Tibial artery (tissue), 4 donors: ENCODE data around the gene LRBA.

ENCODE experiments used
- DNase-seq, 2 donors: peaks; one replicate each; pipeline ENCODE4 v3.0.0-alpha.2; 2019
- H3K27ac ChIP-seq, 2 donors: fragments of 200-600 bp; sonication (generic) in 1 of 2; 1 replicate in 1 of 2; 2 replicates in 1 of 2; pipeline ENCODE4 v1.5.1; 2018 to 2019; ENCODE audit warnings: mild to moderate bottlenecking in 1 of 2
- H3K27me3 ChIP-seq, 2 donors: fragments of 200-600 bp; sonication (generic) in 1 of 2; one replicate each; pipeline versions ENCODE4 v1.5.1 to v1.6.0; 2016 to 2019
- H3K36me3 ChIP-seq, 3 donors: fragments of 200-600 bp; sonication (generic) in 2 of 3; one replicate each; pipeline ENCODE4 v1.5.1; 2016 to 2019; ENCODE audit warnings: mild to moderate bottlenecking in 2 of 3
- H3K4me1 ChIP-seq, 4 donors: fragments of 200-600 bp; sonication (generic) in 2 of 4; 1 replicate in 3 of 4; 2 replicates in 1 of 4; pipeline ENCODE4 v1.5.1; 2016 to 2019
- H3K4me3 ChIP-seq, 2 donors: fragments of 200-600 bp; sonication (generic) in 1 of 2; 1 replicate in 1 of 2; 2 replicates in 1 of 2; pipeline ENCODE4 v1.5.1; 2018 to 2019; ENCODE audit warnings: mild to moderate bottlenecking in 2 of 2
- H3K9me3 ChIP-seq, 3 donors: fragments of 200-600 bp; sonication (generic) in 1 of 3; one replicate each; pipeline ENCODE4 v1.5.1; 2016 to 2019
- intact Hi-C: fragments of 100-400 bp; cut with DNase I; formaldehyde crosslinking; loops from one replicate; pipeline ENCODE4 v1.15.0; 2023; ENCODE audit warnings: low total_unique reads
- TF ChIP-seq, protein P1 (sequence below), 2 experiments: fragments of 200-600 bp in 1 of 2; fragments of 450-650 bp in 1 of 2; IDR thresholded peaks; one replicate each; pipeline ENCODE4 v1.5.1; 2017 to 2019; ENCODE audit warnings: antibody characterized with exemption in 2 of 2, mild to moderate bottlenecking in 1 of 2, moderate library complexity in 1 of 2

LRBA gene

GRCh38 chr4:150314031-150314430 lies 701.1 kb downstream of the LRBA start:
- H3K9me3 ChIP-seq = no peaks in the 10 kb centered on the region
- DNase-seq = no peak
- H3K27ac ChIP-seq = no peak overlapping the region
- no peak overlapping the region for H3K4me3 ChIP-seq
- H3K27me3 ChIP-seq = no peaks in the 10 kb centered on the region
- no peaks in the 10 kb centered on the region for H3K36me3 ChIP-seq
- TF ChIP-seq, protein P1, sequence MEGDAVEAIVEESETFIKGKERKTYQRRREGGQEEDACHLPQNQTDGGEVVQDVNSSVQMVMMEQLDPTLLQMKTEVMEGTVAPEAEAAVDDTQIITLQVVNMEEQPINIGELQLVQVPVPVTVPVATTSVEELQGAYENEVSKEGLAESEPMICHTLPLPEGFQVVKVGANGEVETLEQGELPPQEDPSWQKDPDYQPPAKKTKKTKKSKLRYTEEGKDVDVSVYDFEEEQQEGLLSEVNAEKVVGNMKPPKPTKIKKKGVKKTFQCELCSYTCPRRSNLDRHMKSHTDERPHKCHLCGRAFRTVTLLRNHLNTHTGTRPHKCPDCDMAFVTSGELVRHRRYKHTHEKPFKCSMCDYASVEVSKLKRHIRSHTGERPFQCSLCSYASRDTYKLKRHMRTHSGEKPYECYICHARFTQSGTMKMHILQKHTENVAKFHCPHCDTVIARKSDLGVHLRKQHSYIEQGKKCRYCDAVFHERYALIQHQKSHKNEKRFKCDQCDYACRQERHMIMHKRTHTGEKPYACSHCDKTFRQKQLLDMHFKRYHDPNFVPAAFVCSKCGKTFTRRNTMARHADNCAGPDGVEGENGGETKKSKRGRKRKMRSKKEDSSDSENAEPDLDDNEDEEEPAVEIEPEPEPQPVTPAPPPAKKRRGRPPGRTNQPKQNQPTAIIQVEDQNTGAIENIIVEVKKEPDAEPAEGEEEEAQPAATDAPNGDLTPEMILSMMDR (IDR thresholded peaks at IDR 0.05) = no peak
- peaks cover 0 to 25% (median 4%) of the 10 kb centered on the region in 4 donors for H3K4me1 ChIP-seq
- intact Hi-C loops = no loop called here

DNA sequence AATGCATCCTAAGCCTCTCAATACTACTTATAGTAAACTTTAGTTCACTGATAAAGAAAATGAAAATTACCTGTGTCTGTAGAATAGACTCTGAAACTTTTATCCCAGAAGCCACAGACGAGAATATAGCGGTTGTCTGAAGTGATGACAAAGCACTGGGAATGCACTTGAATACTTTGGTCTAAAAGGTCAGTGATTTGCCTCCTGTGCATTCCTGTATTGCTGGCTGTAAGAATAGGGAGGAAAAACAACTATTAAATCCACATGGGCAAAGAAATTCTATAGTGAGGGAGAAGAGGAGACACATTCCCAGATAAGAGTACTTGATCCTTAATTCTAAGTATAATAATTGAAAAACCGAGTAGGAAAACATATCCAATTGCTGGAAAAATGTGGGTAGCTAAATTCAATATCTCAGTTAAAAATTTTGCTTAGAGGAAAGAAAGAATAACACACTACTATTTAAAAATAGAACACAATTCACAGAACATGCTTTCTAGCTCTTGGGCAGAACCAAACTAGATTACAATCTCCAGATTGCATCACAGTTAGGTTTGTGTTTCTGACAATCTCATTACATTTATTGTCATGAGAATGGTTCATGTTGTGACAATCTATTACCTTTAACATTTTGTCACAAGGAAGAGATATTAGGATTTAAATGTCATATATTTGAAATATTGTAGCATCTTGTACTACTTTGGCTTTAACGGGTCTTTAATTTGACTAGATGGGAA lies 704.8 kb downstream of the LRBA start:
- no peak for DNase-seq
- no peaks in the 10 kb centered on the region for H3K36me3 ChIP-seq
- no peak overlapping the region for H3K4me3 ChIP-seq
- TF ChIP-seq, protein P1 (IDR thresholded peaks at IDR 0.05) = no peak
- peaks cover 0 to 35% (median 7%) of the 10 kb centered on the region in 4 donors for H3K4me1 ChIP-seq
- H3K9me3 ChIP-seq = no peaks in the 10 kb centered on the region
- intact Hi-C loops = no loop called here
- no peaks in the 10 kb centered on the region for H3K27me3 ChIP-seq
- peak overlapping the region; percentile 11 to 23 for H3K27ac ChIP-seq

DNA sequence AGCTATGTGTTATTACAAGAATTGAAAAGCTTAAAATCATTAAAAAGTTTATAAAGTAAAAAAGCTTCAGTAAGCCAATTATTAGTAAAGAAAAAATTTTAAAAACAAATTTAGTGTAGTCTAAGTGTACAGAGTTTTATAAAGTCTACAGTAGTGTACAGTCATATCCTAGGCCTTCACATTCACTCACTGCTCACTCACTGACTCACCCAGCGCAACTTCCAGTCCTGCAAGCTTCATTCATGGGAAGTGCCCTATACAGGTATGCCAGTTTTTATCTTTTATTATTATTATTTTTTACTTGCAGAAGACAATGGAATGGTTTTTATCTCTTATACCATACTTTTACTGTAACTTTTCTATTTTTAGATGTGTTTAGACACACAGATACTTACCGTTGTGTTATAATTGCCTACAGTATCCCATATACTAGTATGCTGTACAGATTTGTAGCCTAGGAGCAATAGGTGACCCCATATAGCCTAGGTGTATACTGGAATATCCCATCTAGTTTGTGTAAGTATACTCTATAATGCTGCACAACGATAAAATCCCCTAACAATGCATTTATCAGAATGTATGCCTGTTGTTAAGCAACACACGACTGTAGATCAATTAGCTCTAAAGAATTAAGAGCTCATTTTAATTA lies 706.1 kb downstream of the LRBA start:
- TF ChIP-seq, protein P1 (IDR thresholded peaks at IDR 0.05) = no peak
- Histone ChIP-seq H3K9me3 (no peaks in the 10 kb centered on the region), H3K27ac (no peak overlapping the region), H3K27me3 (no peaks in the 10 kb centered on the region), H3K36me3 (no peaks in the 10 kb centered on the region), H3K4me1 (peaks cover 0 to 37% (median 8%) of the 10 kb centered on the region in 4 donors), H3K4me3 (no peak overlapping the region)
- intact Hi-C loops = no loop called here
- DNase-seq = no peak

- intact Hi-C loops = no loop called here
- TF ChIP-seq, protein P1 (IDR thresholded peaks at IDR 0.05) = no peak
- H3K27ac ChIP-seq = no peak overlapping the region
Observed at GRCh38 chr4:150306719-150307118, 708.4 kb downstream of the LRBA start.

DNA sequence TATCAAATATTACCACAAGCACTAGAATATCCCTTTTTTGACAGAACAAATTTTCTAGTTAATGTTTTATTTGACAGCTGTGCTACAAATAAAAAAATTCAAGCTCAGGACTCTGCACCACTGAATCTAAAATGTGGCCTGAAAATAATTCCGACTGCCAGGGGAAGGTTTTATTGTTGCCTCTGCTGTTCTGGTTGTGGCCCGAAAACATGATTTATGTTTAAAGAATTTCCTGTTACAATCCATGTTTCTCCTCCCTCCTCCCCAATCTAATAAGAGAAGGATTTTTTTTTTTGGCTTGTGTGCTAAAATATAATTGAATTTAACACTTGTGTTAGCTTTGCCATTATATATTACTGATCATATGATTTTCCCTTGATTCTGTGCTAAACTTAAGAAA lies 709.1 kb downstream of the LRBA start:
- TF ChIP-seq, protein P1 (IDR thresholded peaks at IDR 0.05) = no peak
- H3K27ac ChIP-seq = peak overlapping the region; percentile 11 to 18
- no peaks in the 10 kb centered on the region for H3K27me3 ChIP-seq
- H3K4me1 ChIP-seq = peaks cover 0 to 34% (median 8%) of the 10 kb centered on the region in 4 donors
- no peak overlapping the region for H3K4me3 ChIP-seq
- no peak for DNase-seq
- intact Hi-C loops = no loop called here
- H3K36me3 ChIP-seq = no peaks in the 10 kb centered on the region
- H3K9me3 ChIP-seq = no peaks in the 10 kb centered on the region

More at GRCh38 chr4:150306719-150307118, 708.4 kb downstream of the LRBA start:
- no peak for DNase-seq
- peaks cover 0 to 41% (median 8%) of the 10 kb centered on the region in 4 donors for H3K4me1 ChIP-seq
- no peak overlapping the region for H3K4me3 ChIP-seq
- no peaks in the 10 kb centered on the region for H3K27me3 ChIP-seq
- H3K36me3 ChIP-seq = no peaks in the 10 kb centered on the region
- no peaks in the 10 kb centered on the region for H3K9me3 ChIP-seq
